OCI-M2 (cell line): ENCODE measurements around the gene COL4A5.
"Not testable (repeated sequence)": the region's sequence is repeated elsewhere in the genome, so short reads cannot be mapped to it uniquely, and the experiment has no call there.

ENCODE experiments used
- DNase-seq: peaks from one replicate; lab custom pipeline; 2025; ENCODE audit not compliant: unreplicated experiment; lab: John Stamatoyannopoulos, UW

The COL4A5 gene

DNA sequence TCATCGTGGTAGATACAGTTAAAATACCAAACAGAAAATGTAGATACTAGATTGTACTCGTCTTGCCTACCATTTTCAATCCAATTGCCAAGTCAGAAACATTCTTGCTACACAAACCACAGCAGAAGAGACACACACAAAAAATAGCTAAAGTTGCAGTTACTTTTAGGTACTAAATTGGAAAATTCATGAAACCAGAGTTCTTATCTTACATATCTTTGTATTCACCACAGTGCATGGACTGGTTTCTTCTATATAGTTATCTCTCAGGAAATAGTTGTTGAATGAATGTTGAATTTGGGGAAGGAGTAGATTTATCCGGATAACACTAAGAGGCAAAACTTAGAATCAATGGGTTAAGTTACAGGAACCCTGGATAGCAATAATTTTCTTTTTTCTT lies 14.2 kb downstream of the COL4A5 start:
- DNase-seq: no peak

DNA sequence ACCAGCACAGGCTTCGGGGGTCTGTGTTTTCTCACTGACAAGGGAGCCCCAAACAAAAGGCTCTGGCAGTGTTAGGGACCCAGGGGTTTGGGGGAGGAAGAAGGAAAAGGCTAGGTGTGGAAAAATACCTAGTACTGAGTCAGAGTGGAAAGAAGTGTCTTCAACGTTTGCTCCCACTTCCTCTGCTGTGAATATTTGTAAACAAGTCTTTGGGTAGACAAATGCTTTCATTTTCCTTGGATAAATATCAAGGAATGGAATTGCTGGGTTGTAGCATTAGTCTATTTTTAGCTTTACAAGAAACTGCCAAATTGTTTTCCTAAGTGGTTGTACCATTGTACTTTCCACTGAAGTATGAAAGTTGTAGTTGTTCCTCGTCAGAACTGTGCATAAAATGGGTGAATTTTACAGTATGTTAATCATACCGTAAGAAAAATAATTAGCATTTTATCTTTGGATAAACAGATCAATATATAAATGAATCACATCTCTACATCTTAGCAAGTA lies 17.4 kb downstream of the COL4A5 start:
- no peak for DNase-seq

DNA sequence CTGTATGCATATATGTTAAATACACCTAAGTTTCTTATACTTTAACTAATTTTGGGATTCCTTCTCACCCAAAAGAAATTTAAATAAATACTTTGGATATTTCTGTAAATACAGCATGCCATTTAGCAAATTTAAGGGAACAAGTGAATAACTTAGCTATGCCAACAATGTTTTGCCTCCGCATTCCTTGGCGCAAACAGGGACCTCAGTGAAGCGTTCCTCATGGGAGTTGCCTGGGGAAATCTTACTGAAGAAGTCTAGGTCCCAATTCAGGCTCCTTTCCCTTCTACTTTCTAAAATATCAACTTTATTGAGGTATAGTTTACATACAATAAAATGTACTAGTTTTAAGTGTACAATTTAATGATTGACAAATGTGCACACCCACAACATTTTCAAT lies 25.0 kb downstream of the COL4A5 start:
- no peak for DNase-seq

DNA sequence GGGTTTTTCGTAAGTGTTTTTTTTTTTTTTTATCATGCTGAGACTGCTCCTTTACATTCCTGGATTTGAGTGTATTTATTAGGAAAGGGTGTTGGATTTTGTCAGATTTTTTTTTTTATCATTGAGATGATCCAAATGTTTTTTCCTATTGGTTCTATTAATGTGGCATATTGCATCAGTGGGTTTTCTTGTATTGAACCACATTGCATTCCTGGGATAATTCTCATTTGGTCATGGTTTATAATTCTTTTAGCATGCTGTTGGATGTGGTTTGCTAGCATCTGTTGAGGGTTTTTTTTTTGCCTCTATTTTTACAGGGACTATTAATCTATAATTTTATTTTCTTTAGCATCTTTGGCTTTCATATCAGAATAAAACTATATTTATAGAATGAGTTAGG lies 28.8 kb downstream of the COL4A5 start:
- no peak for DNase-seq

DNA sequence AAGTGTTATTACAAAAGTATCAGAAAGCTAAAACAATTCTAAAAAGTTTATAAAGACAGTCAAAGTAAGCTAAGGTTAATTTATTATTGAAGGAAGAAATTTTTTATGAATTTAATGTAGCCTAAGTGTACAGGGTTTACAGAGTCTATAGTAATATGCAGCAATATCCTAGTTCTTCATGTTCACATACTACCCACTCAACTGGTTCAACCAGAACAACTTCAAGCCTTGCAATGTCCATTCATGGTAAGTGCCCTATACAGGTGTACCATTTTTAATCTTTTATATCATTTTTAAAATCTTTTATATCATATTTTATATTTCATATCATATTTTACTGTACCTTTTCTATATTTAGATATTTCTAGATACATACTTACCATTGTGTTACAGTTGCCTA lies 34.3 kb downstream of the COL4A5 start:
- no peak for DNase-seq

DNA sequence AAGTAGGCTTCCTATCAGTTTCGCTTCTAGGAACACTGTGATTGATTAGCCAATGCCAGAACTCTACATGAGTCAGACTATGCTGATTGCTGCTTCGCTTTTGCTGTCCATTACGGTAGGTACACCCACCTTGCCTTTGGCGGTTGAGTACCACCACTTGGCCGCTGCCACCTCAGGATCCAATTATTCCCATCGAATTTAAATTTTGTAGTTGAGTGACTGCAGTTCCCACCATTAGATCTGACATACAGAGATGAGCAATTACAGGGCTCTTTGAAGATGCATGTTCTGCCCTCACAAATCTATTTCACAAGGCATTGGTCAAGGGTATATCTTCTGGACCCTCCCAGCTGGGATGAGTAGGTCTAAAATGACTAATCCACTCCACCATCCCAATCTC lies 41.9 kb downstream of the COL4A5 start:
- DNase-seq: not testable (repeated sequence)

DNA sequence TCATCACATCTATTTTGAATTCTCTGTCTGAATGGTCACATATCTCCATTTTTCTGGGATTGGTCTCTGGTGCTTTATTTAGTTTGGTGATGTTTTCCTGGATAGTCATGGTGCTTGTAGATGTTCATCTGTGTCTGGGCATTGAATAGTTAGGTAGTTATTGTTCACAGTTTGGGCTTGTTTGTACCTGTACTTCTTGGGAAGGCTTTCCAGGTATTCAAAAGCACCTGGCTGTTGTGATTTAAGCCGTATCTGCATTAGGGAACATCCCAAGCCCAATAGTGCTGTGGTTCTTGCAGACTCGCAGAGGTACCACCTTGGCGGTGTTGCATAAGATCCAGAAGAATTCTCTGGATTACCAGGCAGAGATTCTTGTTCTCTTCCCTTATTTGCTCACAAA lies 44.6 kb downstream of the COL4A5 start:
- DNase-seq: no peak

DNA sequence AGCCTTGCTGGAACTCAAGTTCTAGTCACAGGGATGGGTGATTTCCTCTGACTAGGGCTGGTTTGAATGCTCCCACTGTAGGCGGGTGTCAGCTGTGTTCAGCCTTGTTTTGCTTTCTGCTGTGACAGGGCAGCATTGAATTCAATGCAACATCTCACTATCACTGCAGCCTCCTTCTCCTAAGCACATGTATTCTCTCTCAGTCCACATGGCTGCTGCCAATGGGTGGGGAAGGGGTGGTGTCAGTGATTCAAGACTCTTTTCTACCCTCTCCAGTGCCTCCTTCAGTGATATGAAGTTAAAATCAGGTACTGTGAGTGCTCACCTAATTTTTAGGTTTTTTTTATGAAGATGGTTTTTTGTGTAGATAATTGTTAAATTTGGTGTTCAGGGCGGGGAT lies 46.3 kb downstream of the COL4A5 start:
- no peak for DNase-seq

DNA sequence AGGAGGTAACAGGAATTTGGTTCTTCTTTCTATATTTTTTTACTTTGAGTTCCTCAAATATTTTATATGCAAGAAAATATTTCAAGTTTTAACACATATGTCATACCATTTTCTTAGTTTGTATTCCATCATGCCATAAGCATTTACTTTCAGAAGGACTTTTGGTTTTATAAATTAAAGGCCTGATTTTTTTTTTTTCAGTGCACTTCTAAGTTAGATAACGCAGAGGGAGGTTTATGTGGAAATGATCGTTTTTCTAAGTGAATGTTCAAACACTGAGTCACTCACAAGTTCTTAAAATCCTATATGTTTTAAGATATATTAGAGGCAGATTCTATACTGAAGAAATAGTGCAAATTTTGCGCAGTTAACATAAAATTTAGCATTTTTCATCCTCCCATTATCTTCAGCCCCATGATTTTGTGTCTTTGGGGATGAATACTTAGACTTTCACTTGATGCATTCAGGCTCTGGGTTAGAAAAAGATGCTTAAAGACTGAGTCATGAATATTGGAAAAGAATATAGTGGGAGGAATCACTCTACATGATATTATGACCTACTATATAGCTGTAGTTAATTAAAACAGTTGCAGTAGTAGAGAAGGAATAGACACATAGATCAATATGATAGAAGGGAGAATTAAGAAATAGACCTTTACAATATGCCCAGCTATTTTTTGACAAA lies 54.9 kb downstream of the COL4A5 start:
- DNase-seq: no peak

DNA sequence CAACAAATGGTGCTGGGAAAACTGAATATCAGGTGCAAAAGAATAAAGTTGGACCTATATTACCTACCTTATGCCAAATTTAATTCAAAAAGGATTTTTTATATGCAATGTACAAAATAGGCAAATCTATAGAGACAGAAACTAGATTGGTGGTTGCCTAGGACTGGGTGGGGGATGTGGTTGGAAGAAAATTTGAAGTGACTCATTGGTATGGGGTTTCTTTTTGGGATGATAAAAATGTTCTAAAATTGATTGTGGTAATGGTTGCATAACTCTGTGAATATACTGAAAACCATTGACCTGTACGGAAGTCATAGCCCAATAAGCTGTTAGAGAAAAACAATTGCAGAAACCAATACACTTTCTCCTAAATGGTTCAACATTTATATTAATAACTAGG lies 72.1 kb downstream of the COL4A5 start:
- no peak for DNase-seq

DNA sequence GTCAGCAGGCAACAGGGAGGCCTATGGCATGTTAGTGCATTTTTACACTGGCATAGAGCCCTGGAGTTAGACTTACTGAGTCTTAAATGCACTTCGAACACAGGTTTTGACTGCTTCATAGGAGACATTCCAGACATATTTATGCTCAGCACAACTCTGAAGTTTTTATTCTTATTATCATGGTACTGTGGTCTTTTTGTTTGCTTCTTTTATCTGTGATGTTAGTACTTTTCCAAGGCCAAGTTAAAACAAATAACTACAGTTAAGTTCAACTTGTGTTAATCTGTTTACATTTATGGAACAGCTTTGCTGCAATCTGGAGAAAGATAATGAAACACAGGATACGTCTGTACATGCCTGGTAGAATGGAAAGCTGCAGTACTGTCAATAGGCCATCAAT lies 76.5 kb downstream of the COL4A5 start:
- no peak for DNase-seq

DNA sequence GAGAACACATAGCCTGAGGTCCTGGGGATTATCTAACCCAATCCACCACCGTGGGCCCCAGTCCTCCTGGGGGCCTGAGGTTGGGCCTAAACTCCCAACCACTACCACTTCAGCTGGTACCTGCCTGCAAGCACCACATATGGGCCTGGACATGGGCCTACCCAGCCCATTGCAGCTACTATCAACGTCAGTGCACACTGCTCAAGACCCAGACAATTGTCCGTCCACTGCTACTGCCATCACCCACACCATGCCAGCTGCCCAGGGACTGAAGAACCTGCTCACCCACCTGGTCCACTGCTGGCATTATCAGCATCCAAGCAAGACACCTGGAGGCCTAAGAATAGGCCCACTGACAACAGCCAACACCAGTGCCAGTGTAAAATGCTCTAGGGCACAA lies 88.1 kb downstream of the COL4A5 start:
- DNase-seq: no peak

DNA sequence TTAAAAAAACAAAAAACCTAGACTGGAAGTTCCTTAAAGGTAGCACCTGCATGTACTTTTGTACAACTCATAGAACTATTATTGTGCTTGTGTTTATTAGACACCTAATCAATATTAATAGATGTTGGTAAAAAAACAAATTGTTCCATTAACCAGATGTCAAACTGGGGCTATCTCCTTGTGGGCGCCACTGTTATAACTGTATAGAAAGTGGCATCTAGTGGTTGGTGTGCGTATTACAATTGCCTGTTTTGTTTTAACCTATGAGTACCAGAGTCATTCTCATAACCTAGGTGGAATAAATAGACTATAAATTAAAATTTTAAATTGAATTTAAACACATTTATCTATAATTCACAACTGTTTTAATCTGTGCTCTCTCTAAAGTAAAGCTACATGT lies 97.4 kb downstream of the COL4A5 start:
- no peak for DNase-seq

DNA sequence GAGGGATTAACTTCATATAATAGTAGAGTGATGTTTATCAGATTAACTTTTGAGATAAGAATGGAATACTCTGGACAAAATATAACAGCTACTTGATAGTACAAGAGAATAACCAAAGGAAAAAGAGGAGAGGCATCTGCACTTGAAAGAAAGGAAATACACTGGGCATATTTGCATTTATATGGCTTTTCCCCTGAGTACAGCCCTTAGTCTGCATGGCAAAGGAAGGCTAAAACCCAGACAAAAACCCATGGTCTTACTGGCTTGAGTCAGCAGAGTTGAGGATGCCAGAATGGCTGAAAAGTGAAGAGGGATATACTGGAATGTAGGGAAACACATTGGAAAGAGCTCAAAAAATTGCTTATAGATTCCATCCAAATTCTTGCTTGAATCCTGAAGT lies 101.6 kb downstream of the COL4A5 start:
- no peak for DNase-seq

DNA sequence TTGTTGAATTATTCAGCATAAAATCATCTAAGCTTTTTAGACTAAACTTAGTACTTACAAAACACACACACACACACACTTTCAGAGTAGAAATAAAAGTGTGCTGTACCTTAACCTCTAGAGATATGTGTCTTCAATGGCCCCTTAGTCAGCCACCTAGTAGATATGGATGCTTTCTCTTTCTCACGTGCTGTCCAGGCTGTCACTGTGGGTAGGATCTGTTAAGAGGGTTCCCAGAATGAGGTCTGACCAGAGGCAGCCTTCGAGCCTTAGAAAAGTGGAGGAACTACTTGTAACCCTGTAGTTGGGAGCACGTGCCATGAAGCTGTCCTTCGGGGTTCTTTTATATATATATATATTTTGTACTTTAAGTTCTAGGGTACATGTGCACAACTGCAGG lies 117.9 kb downstream of the COL4A5 start:
- DNase-seq: no peak

DNA sequence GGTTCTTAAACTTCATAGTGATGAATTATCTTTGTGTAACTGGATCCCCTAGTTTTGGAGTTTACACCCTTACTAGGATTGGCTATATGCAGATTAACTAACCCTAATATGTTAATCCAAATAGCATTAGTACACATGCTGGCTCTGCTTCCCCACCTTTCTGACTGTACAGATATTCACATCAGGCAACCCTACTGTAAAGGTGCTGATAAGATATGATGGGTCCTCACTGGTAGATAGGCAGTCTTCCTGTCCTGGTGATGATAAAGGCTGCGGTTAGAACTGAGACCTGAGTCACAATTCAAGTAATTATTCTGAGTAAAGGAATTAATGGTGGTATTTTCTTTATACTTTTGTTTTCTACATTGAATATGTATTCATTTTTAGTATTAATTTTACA lies 118.6 kb downstream of the COL4A5 start:
- no peak for DNase-seq

DNA sequence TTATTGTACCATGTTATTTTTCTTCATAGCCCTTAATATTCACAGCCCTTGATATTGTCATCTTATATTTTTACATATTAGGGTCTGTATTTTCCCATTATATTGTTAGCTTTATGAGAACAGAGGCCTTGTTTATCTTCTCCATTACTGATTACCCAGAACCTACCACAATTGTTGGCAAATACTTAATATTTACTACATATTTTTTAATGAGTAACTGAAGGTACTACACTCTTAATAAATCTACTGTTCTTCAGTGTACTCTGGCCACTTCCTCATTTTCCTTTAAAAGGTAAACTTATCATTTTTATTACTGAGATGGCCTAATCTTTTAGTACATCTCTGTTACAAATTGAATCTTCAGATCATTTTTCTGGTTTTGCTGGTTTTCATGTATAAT lies 133.5 kb downstream of the COL4A5 start:
- no peak for DNase-seq

DNA sequence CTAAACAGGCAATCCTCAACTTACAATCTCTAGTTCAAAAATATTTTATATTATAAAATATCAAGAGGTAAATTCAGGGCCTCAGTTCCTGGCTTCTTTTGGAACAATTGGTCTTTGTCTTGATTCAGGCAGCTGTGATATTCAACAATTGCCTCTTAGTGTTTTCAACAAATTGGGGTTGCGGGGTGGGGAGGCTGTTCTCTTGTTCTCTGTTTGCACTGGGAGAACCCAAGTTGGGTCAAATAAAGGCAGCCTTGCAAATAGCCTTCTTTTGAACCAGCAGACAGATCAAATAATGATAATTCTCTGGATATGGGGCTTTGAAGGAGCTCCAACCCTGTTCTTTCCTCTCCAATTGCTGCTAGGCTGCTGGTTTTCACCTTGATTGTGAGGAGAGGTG lies 142.5 kb downstream of the COL4A5 start:
- DNase-seq: no peak

DNA sequence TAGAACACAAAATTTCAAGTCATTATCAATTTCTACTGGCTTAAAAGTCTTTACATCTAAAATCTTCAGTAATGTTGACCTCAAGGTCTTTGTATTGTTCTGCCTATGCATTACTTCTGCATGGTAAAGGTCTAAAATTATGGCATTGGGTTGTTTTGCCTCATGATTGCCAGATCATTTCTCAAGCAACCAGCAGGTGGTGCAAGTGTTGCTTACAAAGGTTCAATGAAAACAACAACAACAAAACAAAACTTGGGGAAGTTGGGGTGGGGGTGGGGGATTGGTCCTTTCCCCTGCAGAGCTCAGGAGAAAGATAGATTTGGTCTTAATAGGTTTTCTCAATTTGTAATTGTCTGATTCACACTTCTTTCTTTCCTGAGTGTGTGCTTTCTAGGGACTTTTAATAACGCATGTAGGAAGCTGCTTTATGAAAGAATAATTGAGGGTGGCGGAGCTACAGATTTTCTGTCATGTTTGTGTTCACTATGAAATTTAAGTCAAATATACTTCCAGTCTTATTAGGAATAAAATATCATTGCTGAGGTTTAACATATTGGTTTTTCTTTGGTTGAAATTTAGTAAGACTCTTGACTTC lies 145.1 kb downstream of the COL4A5 start:
- no peak for DNase-seq

DNA sequence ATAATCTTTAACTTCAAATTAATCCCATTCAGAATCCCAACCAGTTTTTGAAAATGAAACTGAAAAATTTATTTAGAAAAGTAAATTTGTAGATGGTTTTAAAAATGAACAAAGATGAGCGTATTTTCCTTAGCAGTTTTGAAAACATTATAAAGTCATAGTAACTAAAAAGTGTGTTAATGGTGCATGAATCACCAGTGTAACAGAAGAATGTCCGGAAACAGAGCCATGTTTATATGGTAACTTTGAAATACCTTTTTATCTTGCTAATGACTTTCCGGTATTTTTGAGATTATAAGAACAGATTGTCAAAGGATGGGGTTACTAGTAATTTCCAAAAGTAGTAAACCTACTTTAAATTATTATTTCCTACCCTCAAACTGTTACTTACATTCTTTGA lies 150.9 kb downstream of the COL4A5 start:
- no peak for DNase-seq

DNA sequence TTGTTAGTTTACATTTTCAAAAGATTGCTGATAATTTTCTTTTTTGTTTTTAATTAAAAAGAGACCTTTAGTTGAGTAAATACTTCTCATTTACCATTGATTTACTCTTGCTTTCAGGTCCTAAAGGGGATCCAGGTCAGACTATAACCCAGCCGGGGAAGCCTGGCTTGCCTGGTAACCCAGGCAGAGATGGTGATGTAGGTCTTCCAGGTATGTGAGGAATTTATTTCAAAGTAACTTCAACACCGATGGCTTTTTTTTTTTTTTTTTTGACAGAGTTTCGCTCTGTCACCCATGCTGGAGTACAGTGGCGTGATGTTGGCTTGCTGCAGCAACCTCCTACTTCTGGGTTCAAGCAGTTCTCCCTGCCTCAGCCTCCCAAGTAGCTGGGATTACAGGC lies 161.6 kb downstream of the COL4A5 start:
- DNase-seq: no peak

DNA sequence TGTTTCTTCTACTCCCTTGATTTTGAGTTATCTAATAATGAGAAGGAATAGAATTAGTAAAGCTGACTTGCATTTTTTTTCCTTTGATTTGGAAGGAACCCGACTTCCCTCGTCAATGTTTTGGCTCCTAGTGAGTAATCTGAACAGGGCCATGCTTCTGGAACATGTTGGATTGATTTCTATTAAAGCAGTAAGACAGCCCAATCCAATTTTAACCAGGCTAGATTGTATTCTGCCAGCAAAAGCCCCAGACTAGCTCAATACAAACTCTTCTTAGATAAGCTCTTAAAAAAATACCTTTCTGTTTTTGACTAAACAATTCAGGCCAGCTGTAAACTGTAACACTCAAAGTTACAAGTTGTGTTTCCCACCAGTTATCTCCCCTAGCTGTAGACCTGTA lies 170.5 kb downstream of the COL4A5 start:
- DNase-seq: no peak

DNA sequence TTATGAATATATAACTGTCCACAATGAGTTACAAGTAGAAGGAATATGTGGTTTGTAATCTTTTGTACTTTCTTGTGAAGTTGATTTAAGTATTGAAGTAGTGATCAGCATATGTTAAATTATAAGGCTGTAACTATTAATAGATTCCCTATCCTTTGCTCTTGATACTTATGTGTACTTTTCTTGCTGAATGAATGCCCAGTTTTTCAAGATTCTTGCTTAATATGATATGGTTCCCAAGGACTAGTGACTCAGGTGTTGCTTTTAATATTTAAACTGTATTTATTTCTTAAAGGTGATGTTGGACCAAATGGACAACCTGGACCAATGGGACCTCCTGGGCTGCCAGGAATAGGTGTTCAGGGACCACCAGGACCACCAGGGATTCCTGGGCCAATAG lies 175.0 kb downstream of the COL4A5 start:
- DNase-seq: no peak
